ENCODE data around the gene ZNF444. TPM values are rescaled to one million over a fixed set of nuclear protein-coding genes. Genes with fewer than 3 reads are reported as not detected.
A peak's percentile ranks its signal among the peaks of the same experiment; 100 is the strongest.
"Not testable (repeated sequence)": the region's sequence is repeated elsewhere in the genome, so short reads cannot be mapped to it uniquely, and the experiment has no call there.

Gene ZNF444
- total and polyA plus RNA-seq, 7 experiments from 2014 or later = 15.9 to 49.6 (median 35.3) TPM

GRCh38 chr19:56145698-56146097 lies 4.6 kb downstream of the ZNF444 start:
- intact Hi-C loops (cut with micrococcal nuclease) = loop anchor here in 1 of 2 donors (10.0 kb wide), 1 partner anchor 891 kb away; the partner anchor contains the start of gene PPP6R1
- H3K36me3 Mint-ChIP-seq = peaks cover 0 to 23% (median 13%) of the 10 kb centered on the region in 5 donors
- peaks cover 18 to 39% (median 37%) of the 10 kb centered on the region in 7 donors for H3K4me1 Mint-ChIP-seq
- DNase-seq = no peak
- H3K9me3 Mint-ChIP-seq = no peaks in the 10 kb centered on the region
- H3K4me3 Mint-ChIP-seq = no peak overlapping the region
- peaks cover 0 to 3% (median 0%) of the 10 kb centered on the region in 5 donors for H3K27me3 Mint-ChIP-seq
- ChIA-PET CTCF (interaction anchor here (0.8 to 0.9 kb wide), 2 partner anchors 21 to 463 kb away, joined by 3 read pairs; no protein-coding TSS in a partner anchor), POLR2A (interaction anchor here (0.6 kb wide), 1 partner anchor 49 kb away, joined by 3 read pairs; no protein-coding TSS in a partner anchor)
- no peak overlapping the region for H3K27ac Mint-ChIP-seq
- H3K4me3 ChIP-seq (ENCODE audit: low read length) = no peak overlapping the region
- H3K27ac ChIP-seq (ENCODE audit: low read depth, low read length) = no peak overlapping the region
- peaks cover 4 to 13% of the 10 kb centered on the region in 2 donors for H3K4me1 ChIP-seq (ENCODE audit: control insufficient read depth in 2 of 2, insufficient read depth in 2 of 2, low read length in 2 of 2)
- H3K9me3 ChIP-seq (ENCODE audit: control insufficient read depth in 2 of 3, low read length in 3 of 3) = no peaks in the 10 kb centered on the region
- H3K36me3 ChIP-seq (ENCODE audit: control insufficient read depth in 2 of 3, insufficient read depth in 3 of 3, low read length in 3 of 3) = peaks cover 0 to 37% (median 0%) of the 10 kb centered on the region in 3 experiments
- ATAC-seq = no peak
- no peaks in the 10 kb centered on the region for H3K27me3 ChIP-seq (ENCODE audit: control insufficient read depth in 2 of 2, insufficient read depth in 2 of 2, low read length in 2 of 2)

GRCh38 chr19:56146904-56147303 lies 5.8 kb downstream of the ZNF444 start:
- intact Hi-C loops (cut with micrococcal nuclease) = loop anchor here in 1 of 2 donors (10.0 kb wide), 1 partner anchor 892 kb away; the partner anchor contains the start of gene PPP6R1

GRCh38 chr19:56147307-56147706 lies 6.2 kb downstream of the ZNF444 start:
- Histone ChIP-seq H3K27me3 (ENCODE audit: control insufficient read depth in 2 of 2, insufficient read depth in 2 of 2, low read length in 2 of 2) (no peaks in the 10 kb centered on the region), H3K36me3 (ENCODE audit: control insufficient read depth in 2 of 3, insufficient read depth in 3 of 3, low read length in 3 of 3) (peaks cover 0 to 37% (median 0%) of the 10 kb centered on the region in 3 experiments), H3K9me3 (ENCODE audit: control insufficient read depth in 2 of 3, low read length in 3 of 3) (no peaks in the 10 kb centered on the region), H3K4me1 (ENCODE audit: control insufficient read depth in 2 of 2, insufficient read depth in 2 of 2, low read length in 2 of 2) (peaks cover 0 to 7% of the 10 kb centered on the region in 2 donors), H3K27ac (ENCODE audit: low read depth, low read length) (no peak overlapping the region), H3K4me3 (ENCODE audit: low read length) (no peak overlapping the region)
- Mint-ChIP-seq H3K27ac (no peak overlapping the region), H3K4me3 (no peak overlapping the region), H3K9me3 (no peaks in the 10 kb centered on the region), H3K36me3 (peaks cover 0 to 23% (median 13%) of the 10 kb centered on the region in 5 donors), H3K4me1 (peaks cover 15 to 33% (median 27%) of the 10 kb centered on the region in 7 donors), H3K27me3 (no peaks in the 10 kb centered on the region)
- ChIA-PET POLR2A (no interaction called here), CTCF (no interaction called here)
- ATAC-seq (no peak), DNase-seq (no peak)
- intact Hi-C loops (cut with micrococcal nuclease) = loop anchor here in 1 of 2 donors (10.0 kb wide), 1 partner anchor 893 kb away; the partner anchor contains the start of gene PPP6R1

More at GRCh38 chr19:56146904-56147303, 5.8 kb downstream of the ZNF444 start:
- ChIA-PET POLR2A (no interaction called here), CTCF (no interaction called here)
- Histone ChIP-seq H3K4me1 (ENCODE audit: control insufficient read depth in 2 of 2, insufficient read depth in 2 of 2, low read length in 2 of 2) (peaks cover 2 to 11% of the 10 kb centered on the region in 2 donors), H3K27ac (ENCODE audit: low read depth, low read length) (no peak overlapping the region), H3K4me3 (ENCODE audit: low read length) (no peak overlapping the region), H3K27me3 (ENCODE audit: control insufficient read depth in 2 of 2, insufficient read depth in 2 of 2, low read length in 2 of 2) (no peaks in the 10 kb centered on the region), H3K36me3 (ENCODE audit: control insufficient read depth in 2 of 3, insufficient read depth in 3 of 3, low read length in 3 of 3) (peaks cover 0 to 37% (median 0%) of the 10 kb centered on the region in 3 experiments), H3K9me3 (ENCODE audit: control insufficient read depth in 2 of 3, low read length in 3 of 3) (no peaks in the 10 kb centered on the region)
- ATAC-seq (no peak), DNase-seq (no peak)
- Mint-ChIP-seq H3K9me3 (no peaks in the 10 kb centered on the region), H3K4me1 (peaks cover 17 to 37% (median 31%) of the 10 kb centered on the region in 7 donors), H3K4me3 (no peak overlapping the region), H3K27ac (no peak overlapping the region), H3K27me3 (no peaks in the 10 kb centered on the region), H3K36me3 (peaks cover 0 to 23% (median 13%) of the 10 kb centered on the region in 5 donors)

DNA sequence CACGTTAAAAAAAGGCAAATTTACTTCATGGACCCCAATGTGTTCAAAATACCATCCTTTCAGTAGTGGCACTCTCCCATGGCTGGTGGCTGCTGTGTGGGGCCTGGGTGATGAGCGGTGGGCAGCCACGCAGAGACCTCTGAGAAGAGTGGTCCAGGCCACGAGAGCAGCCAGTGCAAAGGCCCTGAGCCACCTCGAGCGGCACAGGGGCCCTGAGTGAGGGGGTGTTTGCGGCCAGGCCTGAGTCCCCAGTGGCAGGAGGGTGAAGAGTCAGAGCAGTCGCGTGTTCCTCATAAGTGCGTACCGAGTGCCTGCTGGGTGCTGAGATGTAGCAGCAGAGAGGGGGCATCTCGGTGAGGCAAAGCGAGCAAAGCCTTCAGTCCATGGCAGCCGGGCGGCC lies 7.0 kb downstream of the ZNF444 start:
- H3K9me3 ChIP-seq (ENCODE audit: control insufficient read depth in 2 of 3, low read length in 3 of 3) = no peaks in the 10 kb centered on the region
- no peak overlapping the region for H3K27ac ChIP-seq (ENCODE audit: low read depth, low read length)
- ChIA-PET POLR2A (no interaction called here), CTCF (no interaction called here)
- Mint-ChIP-seq H3K4me1 (peaks cover 14 to 33% (median 28%) of the 10 kb centered on the region in 7 donors), H3K9me3 (no peaks in the 10 kb centered on the region), H3K36me3 (peaks cover 0 to 26% (median 13%) of the 10 kb centered on the region in 5 donors), H3K27ac (no peak overlapping the region), H3K27me3 (no peaks in the 10 kb centered on the region), H3K4me3 (peak overlapping the region in 1 of 10 donors; percentile 41)
- H3K27me3 ChIP-seq (ENCODE audit: control insufficient read depth in 2 of 2, insufficient read depth in 2 of 2, low read length in 2 of 2) = no peaks in the 10 kb centered on the region
- H3K36me3 ChIP-seq (ENCODE audit: control insufficient read depth in 2 of 3, insufficient read depth in 3 of 3, low read length in 3 of 3) = peaks cover 0 to 37% (median 0%) of the 10 kb centered on the region in 3 experiments
- intact Hi-C loops (cut with micrococcal nuclease) = loop anchor here in 1 of 2 donors (10.0 kb wide), 1 partner anchor 893 kb away; the partner anchor contains the start of gene PPP6R1
- no peak overlapping the region for H3K4me3 ChIP-seq (ENCODE audit: low read length)
- no peak for DNase-seq
- no peaks in the 10 kb centered on the region for H3K4me1 ChIP-seq (ENCODE audit: control insufficient read depth in 2 of 2, insufficient read depth in 2 of 2, low read length in 2 of 2)
- ATAC-seq = no peak

- H3K4me3 ChIP-seq (ENCODE audit: low read length); POLR2A ChIA-PET; H3K9me3 Mint-ChIP-seq; H3K9me3 ChIP-seq (ENCODE audit: control insufficient read depth in 2 of 3, low read length in 3 of 3); H3K27me3 ChIP-seq (ENCODE audit: control insufficient read depth in 2 of 2, insufficient read depth in 2 of 2, low read length in 2 of 2); CTCF ChIA-PET; H3K4me1 ChIP-seq (ENCODE audit: control insufficient read depth in 2 of 2, insufficient read depth in 2 of 2, low read length in 2 of 2); ATAC-seq; H3K27me3 Mint-ChIP-seq; DNase-seq; H3K27ac Mint-ChIP-seq; H3K4me3 Mint-ChIP-seq; H3K27ac ChIP-seq (ENCODE audit: low read depth, low read length): not testable (repeated sequence)
- Mint-ChIP-seq H3K4me1 (peaks cover 10 to 33% (median 30%) of the 10 kb centered on the region in 7 donors), H3K36me3 (peaks cover 0 to 31% (median 13%) of the 10 kb centered on the region in 5 donors)
- peaks cover 0 to 42% (median 0%) of the 10 kb centered on the region in 3 experiments for H3K36me3 ChIP-seq (ENCODE audit: control insufficient read depth in 2 of 3, insufficient read depth in 3 of 3, low read length in 3 of 3)
- intact Hi-C loops (cut with micrococcal nuclease) = loop anchor here in 1 of 2 donors (10.0 kb wide), 1 partner anchor 894 kb away; the partner anchor contains the start of gene PPP6R1
Measured at GRCh38 chr19:56148955-56149655, 8.0 kb downstream of the ZNF444 start.

GRCh38 chr19:56149656-56150038 lies 8.6 kb downstream of the ZNF444 start:
- Mint-ChIP-seq H3K27me3 (no peaks in the 10 kb centered on the region), H3K9me3 (no peaks in the 10 kb centered on the region), H3K4me3 (no peak overlapping the region), H3K36me3 (peaks cover 0 to 31% (median 13%) of the 10 kb centered on the region in 5 donors), H3K27ac (no peak overlapping the region), H3K4me1 (peaks cover 7 to 28% (median 25%) of the 10 kb centered on the region in 7 donors)
- intact Hi-C loops (cut with micrococcal nuclease) = loop anchor here in 1 of 2 donors (10.0 kb wide), 1 partner anchor 895 kb away; the partner anchor contains the start of gene PPP6R1
- DNase-seq (no peak), ATAC-seq (no peak)
- H3K4me3 ChIP-seq (ENCODE audit: low read length) = no peak overlapping the region
- ChIA-PET CTCF (no interaction called here), POLR2A (no interaction called here)
- peaks cover 0 to 44% (median 0%) of the 10 kb centered on the region in 3 experiments for H3K36me3 ChIP-seq (ENCODE audit: control insufficient read depth in 2 of 3, insufficient read depth in 3 of 3, low read length in 3 of 3)
- H3K4me1 ChIP-seq (ENCODE audit: control insufficient read depth in 2 of 2, insufficient read depth in 2 of 2, low read length in 2 of 2) = no peaks in the 10 kb centered on the region
- no peaks in the 10 kb centered on the region for H3K27me3 ChIP-seq (ENCODE audit: control insufficient read depth in 2 of 2, insufficient read depth in 2 of 2, low read length in 2 of 2)
- no peak overlapping the region for H3K27ac ChIP-seq (ENCODE audit: low read depth, low read length)
- H3K9me3 ChIP-seq (ENCODE audit: control insufficient read depth in 2 of 3, low read length in 3 of 3) = no peaks in the 10 kb centered on the region

Measured in naive thymus-derived CD4-positive, alpha-beta T cell (primary cell).